GM23338 (cell line): ENCODE measurements around the gene RAB11FIP4. TPM values are rescaled to one million over a fixed set of nuclear protein-coding genes. Genes with fewer than 3 reads are reported as not detected.

Source experiments
- ATAC-seq: fragments of 200-7000 bp; cut with Tn5 transposase; 3 replicates; pipeline ENCODE4 v1.9.1; 2020
- DNase-seq: peaks from one replicate; pipeline ENCODE4 v3.0.0-alpha.2; 2015; ENCODE audit warnings: low spot score
- H2AFZ ChIP-seq: fragments of 200-600 bp; sonication (generic); 2 replicates; pipeline ENCODE4 v1.8.0; 2016; ENCODE audit warnings: antibody characterized with exemption, mild to moderate bottlenecking, moderate library complexity
- H3F3A ChIP-seq: fragments of 200-600 bp; sonication (generic); replicated peaks from 2 replicates; pipeline ENCODE4 v1.8.0; 2017; ENCODE audit warnings: antibody characterized with exemption, mixed run types, low read depth
- H3K27ac ChIP-seq: fragments of 200-600 bp; sonication (generic); 2 replicates; pipeline ENCODE4 v1.6.1; 2016; ENCODE audit warnings: low read depth
- H3K27me3 ChIP-seq: fragments of 200-600 bp; sonication (generic); 2 replicates; pipeline ENCODE4 v1.8.0; 2016; ENCODE audit warnings: mild to moderate bottlenecking, mixed run types, moderate library complexity; ENCODE audit not compliant: insufficient read depth
- H3K36me3 ChIP-seq: fragments of 200-600 bp; sonication (generic); 2 replicates; pipeline ENCODE4 v1.8.0; 2016; ENCODE audit warnings: mild to moderate bottlenecking; ENCODE audit not compliant: insufficient read depth
- H3K4me1 ChIP-seq: fragments of 200-600 bp; sonication (generic); 2 replicates; pipeline ENCODE4 v1.8.0; 2016; ENCODE audit warnings: mild to moderate bottlenecking, moderate library complexity; ENCODE audit not compliant: insufficient read depth
- H3K4me2 ChIP-seq: fragments of 200-600 bp; sonication (generic); 2 replicates; pipeline ENCODE4 v1.7.1; 2017; ENCODE audit warnings: mixed run types
- H3K4me3 ChIP-seq: fragments of 200-600 bp; sonication (generic); 2 replicates; pipeline ENCODE4 v1.6.1; 2016; ENCODE audit warnings: mixed run types
- H3K79me2 ChIP-seq: fragments of 200-600 bp; sonication (generic); replicated peaks from 2 replicates; pipeline ENCODE4 v1.8.0; 2017; ENCODE audit warnings: mild to moderate bottlenecking; ENCODE audit not compliant: insufficient read depth
- H3K9me2 ChIP-seq: fragments of 200-600 bp; sonication (generic); 2 replicates; pipeline ENCODE4 v1.8.0; 2017; ENCODE audit not compliant: insufficient read depth
- H4K20me1 ChIP-seq: fragments of 200-600 bp; sonication (generic); replicated peaks from 2 replicates; pipeline ENCODE4 v1.8.0; 2017; ENCODE audit warnings: mild to moderate bottlenecking; ENCODE audit not compliant: insufficient read depth
- H3K27ac Mint-ChIP-seq: 2 replicates; pipeline ENCODE4 v1.8.0; 2020; ENCODE audit warnings: inconsistent platforms, mild to moderate bottlenecking, moderate library complexity, mixed read lengths
- H3K27me3 Mint-ChIP-seq: 3 replicates; pipeline ENCODE4 v1.8.0; 2022; ENCODE audit warnings: low read depth, mild to moderate bottlenecking, moderate library complexity, mixed read lengths, inconsistent platforms; ENCODE audit not compliant: insufficient read depth, poor library complexity
- H3K36me3 Mint-ChIP-seq: 3 replicates; pipeline ENCODE4 v1.8.0; 2021; ENCODE audit warnings: low read depth, mild to moderate bottlenecking, inconsistent platforms, moderate library complexity, mixed read lengths
- H3K4me1 Mint-ChIP-seq: 3 replicates; pipeline ENCODE4 v1.8.0; 2020; ENCODE audit warnings: mild to moderate bottlenecking, inconsistent platforms, mixed read lengths
- H3K4me3 Mint-ChIP-seq: 3 replicates; pipeline ENCODE4 v1.8.0; 2021; ENCODE audit warnings: moderate library complexity, mild to moderate bottlenecking, inconsistent platforms, mixed read lengths
- H3K9me3 Mint-ChIP-seq: 3 replicates; pipeline ENCODE4 v1.8.0; 2020; ENCODE audit warnings: moderate library complexity, mild to moderate bottlenecking, inconsistent platforms, mixed read lengths
- STAT1 ChIP-seq: IDR thresholded peaks from one replicate; pipeline ENCODE4 v1.6.1; 2016; ENCODE audit warnings: antibody characterized with exemption; ENCODE audit not compliant: unreplicated experiment
- ZNF462 ChIP-seq: fragments of 250-450 bp; sonication (Bioruptor Pico); IDR thresholded peaks from 2 replicates; pipeline ENCODE4 v1.5.0; 2020; ENCODE audit warnings: mild to moderate bottlenecking, moderate library complexity
- polyA plus RNA-seq: library from polyadenylated mRNA; unstranded; fragments of >200 nt; fragmentation: Nextera tagmentation; extraction: Ambion mirVana; gene quantifications from 2 replicates; pipeline ENCODE4 v1.2.1, GENCODE V29; 2016
- total RNA-seq: library from RNA; depleted of rRNA; stranded (reverse); fragments of >200 nt; shearing (Covaris generic); gene quantifications from 2 replicates; pipeline ENCODE4 v1.2.3, GENCODE V29; 2014
- TF ChIP-seq, protein P1 (sequence below), 2 experiments: fragments of 200-600 bp in 1 of 2; sonication (generic) in 1 of 2; conservative IDR thresholded peaks; 2 replicates each; pipeline versions ENCODE4 v1.5.1 to v1.6.1; 2016 to 2017; ENCODE audit warnings: antibody characterized with exemption in 2 of 2, low read depth in 2 of 2, mild to moderate bottlenecking in 2 of 2, moderate library complexity in 1 of 2

RAB11FIP4 gene
- total and polyA plus RNA-seq, 2 experiments from 2014 or later: 26.0 to 65.6 TPM

DNA sequence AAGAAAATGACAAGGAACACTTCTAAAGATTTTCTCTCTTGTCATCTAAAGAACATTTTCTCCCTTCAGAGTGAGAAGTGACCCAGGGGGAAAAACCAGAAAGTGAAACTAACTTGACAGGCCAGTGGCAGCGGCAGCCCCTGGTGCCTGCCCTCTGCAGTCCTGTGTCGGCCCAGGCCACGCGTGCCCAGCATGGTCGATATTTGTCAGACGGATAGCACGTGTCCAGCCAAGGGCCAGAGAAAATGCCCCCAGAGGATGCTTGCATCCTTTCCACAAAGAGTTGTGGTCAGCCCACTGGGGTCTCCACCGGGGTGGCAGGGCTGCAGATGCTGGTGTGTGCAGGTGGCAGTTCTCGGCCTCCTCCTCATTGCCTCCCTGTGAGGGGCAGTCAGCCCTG, 176.6 kb downstream of the RAB11FIP4 start (continued):
- TF ChIP-seq, protein P1, sequence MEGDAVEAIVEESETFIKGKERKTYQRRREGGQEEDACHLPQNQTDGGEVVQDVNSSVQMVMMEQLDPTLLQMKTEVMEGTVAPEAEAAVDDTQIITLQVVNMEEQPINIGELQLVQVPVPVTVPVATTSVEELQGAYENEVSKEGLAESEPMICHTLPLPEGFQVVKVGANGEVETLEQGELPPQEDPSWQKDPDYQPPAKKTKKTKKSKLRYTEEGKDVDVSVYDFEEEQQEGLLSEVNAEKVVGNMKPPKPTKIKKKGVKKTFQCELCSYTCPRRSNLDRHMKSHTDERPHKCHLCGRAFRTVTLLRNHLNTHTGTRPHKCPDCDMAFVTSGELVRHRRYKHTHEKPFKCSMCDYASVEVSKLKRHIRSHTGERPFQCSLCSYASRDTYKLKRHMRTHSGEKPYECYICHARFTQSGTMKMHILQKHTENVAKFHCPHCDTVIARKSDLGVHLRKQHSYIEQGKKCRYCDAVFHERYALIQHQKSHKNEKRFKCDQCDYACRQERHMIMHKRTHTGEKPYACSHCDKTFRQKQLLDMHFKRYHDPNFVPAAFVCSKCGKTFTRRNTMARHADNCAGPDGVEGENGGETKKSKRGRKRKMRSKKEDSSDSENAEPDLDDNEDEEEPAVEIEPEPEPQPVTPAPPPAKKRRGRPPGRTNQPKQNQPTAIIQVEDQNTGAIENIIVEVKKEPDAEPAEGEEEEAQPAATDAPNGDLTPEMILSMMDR (conservative IDR thresholded peaks at IDR 0.05; ENCODE audit: low read depth in 2 of 2): no peak
- TF ChIP-seq STAT1: no peak

- H3K4me1 Mint-ChIP-seq: peaks cover 26% of the 10 kb centered on the region
- Histone ChIP-seq H3K27ac (no peak overlapping the region), H3K4me2 (no peak overlapping the region), H3K4me1 (peaks cover 8% of the 10 kb centered on the region), H3K79me2 (no peaks in the 10 kb centered on the region; the same call in 1 of the 2 replicates), H3K27me3 (no peaks in the 10 kb centered on the region), H2AFZ (no peak overlapping the region), H3F3A (no peaks in the 10 kb centered on the region), H3K9me2 (no peaks in the 10 kb centered on the region), H3K4me3 (no peak overlapping the region), H3K36me3 (no peaks in the 10 kb centered on the region), H4K20me1 (no peaks in the 10 kb centered on the region; the same call in 1 of the 2 replicates)
- peaks cover 8% of the 10 kb centered on the region for H3K27me3 Mint-ChIP-seq
- no peak overlapping the region; the same call in 1 of the 2 replicates for H3K27ac Mint-ChIP-seq
- ATAC-seq: no peak
- no peaks in the 10 kb centered on the region for H3K36me3 Mint-ChIP-seq
- H3K4me3 Mint-ChIP-seq: no peak overlapping the region
- TF ChIP-seq ZNF462 (CRISPR knock-in tag): no peak
- TF ChIP-seq, protein P1 (conservative IDR thresholded peaks at IDR 0.05; ENCODE audit: low read depth in 2 of 2): no peak
- H3K9me3 Mint-ChIP-seq: no peaks in the 10 kb centered on the region
- no peak for DNase-seq
Measured at GRCh38 chr17:31568539-31568938, 177.1 kb downstream of the RAB11FIP4 start.
